Measurements from ENCODE around the gene GJD3.

The GJD3 gene

DNA sequence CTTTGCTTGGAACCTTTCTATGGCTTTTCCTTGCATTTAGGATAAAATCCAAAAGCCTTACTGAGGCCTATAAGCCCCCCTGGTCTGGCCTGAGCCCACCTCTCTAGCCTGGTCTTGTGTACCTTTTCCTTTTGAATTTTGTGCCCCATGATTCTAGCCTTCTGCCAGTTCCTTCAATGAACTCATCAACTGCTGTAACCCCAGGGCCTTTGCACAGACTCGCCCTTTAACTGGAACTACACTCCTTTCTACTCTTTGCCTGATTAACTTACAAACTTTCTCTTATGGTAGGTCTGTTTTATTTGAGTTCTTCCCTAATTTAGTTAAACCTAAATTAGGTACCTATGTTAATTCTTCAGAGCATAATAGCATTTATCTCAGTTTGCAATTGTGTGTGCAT lies 24.2 kb downstream of the GJD3 start:
- no peak for DNase-seq

DNA sequence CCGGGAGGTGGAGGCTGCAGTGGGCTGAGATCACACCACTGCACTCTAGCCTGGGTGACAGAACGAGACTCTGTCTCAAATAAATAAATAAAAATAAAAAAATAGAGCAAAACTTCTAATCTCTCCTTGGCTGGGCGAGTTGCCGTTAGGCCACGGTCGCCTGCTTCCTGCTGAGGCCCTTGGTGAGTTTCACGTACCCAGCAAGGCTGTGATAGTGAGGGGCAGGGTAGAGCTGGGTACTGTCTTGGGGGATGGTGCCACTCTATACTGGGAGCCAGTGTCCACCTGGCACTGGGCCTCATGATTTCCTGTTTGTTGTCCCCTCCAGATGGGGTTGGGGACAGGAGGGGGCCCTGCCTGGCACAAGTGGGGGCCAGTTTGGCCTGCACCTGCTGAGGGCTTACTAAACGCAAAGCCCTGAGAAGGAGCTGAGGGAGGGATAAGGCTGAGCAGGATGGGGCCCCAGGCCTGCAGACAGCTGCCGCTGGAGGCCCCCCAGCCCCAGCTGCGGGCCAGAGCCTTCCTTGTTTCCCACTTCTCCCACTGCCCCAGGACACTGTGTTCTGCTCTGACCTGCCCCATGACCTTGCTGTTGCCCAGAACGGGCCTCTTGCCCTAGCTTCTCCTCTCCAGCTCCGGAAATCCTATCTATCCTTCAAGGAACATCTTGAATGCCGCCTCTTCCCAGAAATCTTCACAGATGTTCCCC lies 25.4 kb downstream of the GJD3 start:
- DNase-seq = no peak

DNA sequence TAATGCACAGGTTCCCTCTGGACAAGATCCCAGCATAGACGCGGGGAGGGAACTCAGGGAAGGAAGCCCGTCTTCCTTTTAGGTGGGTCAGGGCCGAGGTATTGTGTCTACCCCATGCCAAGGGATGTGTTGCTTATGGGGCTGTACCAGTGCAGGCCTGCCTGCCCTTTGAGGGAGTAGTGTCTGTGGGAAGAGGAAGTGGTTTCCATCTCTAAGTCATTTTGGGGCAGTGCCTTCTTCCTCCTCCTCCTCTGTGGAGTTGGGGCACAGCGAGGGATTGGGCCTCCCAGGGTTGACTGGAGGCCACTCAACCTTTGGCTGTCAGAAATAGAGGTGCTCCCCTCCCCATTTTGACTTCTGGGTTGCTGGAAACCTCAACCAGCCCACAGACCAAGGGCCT lies 26.5 kb downstream of the GJD3 start:
- DNase-seq = no peak

DNA sequence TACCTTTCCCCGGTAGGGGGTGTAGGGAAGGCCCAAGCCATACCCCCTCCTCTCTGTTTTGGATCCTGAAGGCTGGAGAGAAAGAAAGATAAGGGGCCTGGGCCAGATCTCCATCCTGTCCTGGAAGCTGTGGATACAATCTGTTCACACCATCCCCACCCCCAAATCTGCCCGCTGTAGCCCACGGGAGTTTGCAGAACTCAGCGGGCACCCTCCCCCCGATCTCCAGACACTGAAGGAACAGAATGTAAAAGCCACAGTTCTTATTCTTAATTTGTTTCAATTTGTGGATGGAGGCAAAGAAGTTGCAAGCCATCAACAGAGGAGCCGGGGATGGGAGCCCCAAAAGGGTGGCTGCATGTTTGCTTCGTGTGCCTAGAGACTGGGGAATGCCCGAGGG lies 27.2 kb downstream of the GJD3 start:
- DNase-seq = no peak

DNA sequence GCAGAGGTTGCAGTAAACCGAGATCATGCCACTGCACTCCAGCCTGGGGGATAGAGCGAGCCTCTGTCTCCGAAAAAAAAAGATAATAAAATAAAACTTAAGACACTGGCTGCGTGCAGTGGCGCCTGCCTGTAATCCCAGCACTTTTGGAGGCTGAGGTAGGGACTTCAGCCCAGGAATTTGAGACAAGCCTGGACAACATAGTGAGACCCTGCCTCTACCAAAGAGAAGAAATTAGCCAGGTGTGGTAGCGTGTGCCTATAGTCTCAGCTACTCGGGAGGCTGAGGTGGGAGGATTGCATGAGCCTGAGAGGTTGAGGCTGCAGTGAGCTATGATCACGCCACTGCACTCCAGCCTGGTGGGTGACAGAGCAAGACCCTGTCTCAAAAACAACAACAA lies 28.9 kb downstream of the GJD3 start:
- DNase-seq = no peak

DNA sequence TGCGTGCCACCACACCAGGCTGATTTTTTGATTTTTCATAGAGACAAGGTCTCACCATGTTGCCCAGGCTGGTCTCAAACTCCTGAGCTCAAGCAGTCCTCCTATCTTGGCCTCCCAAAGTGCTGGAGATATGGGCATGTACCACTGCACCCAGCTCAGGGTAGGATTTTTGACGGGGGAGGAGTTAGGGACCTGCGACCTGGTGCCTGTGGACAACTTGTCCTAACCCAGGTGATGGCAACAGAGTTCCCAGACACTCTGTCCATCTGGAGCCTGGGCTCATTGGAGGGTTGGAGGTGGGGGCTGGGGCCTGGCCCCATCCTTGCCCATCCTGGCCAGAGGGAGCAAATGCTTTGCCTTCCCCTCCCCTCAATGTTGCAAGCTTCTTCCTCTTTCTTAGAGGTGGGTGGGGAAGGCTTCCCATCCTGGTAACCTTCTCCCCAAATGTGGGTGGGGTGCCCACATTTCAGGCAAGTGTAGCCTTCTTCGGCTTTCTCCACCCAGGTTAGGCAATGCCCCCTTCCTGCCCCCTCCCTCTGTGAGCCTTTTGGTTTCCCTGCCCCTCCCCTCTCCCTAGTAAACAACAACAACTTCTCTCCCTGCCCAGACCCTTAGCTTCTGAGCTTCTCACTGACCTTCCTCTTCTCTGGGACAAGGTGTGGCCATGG lies 30.6 kb downstream of the GJD3 start:
- DNase-seq = no peak

DNA sequence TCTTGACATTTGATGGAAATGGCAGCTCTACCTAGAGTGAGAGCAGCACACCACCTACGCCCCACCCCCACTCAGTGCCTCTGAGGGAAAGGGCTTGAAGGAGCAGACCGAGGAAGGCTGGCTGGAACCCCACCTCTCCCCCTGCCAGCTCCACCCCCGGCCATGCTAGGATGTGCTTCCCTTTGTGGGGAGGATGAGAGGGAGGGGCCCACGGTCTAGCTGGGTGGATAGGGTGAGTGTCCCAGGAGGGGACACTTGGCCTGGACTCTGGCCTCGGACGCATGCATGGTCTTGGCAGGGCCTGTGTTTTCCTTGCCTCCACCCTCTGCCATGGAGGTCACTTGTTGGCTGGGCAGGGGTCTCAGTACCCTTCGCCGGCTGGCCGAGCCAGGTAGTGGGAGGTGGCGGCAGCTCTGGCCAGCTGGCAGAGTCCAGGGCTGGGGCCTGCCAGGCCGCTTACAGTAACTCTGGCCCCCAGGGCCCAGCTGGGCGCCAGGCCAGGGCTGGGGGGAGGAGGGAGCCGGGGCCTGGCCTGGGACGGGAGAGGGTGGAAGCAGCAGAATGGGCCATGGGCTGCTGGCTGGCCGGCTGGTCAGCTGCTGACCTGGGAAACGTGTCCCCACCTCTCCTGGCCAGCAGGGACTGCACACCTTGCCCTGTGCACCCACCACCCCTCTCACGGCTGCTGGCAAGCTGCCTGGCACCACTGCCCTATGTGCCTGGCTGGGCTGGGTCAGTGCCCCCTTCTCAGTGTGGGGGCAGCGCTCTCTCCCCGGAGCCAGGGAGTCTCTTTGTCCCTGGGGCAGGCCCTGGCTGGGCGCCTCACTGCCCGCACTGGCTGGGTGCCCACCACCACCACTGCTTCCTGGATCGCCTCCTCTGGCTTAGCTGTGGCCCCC lies 32.5 kb downstream of the GJD3 start:
- no peak for DNase-seq

DNA sequence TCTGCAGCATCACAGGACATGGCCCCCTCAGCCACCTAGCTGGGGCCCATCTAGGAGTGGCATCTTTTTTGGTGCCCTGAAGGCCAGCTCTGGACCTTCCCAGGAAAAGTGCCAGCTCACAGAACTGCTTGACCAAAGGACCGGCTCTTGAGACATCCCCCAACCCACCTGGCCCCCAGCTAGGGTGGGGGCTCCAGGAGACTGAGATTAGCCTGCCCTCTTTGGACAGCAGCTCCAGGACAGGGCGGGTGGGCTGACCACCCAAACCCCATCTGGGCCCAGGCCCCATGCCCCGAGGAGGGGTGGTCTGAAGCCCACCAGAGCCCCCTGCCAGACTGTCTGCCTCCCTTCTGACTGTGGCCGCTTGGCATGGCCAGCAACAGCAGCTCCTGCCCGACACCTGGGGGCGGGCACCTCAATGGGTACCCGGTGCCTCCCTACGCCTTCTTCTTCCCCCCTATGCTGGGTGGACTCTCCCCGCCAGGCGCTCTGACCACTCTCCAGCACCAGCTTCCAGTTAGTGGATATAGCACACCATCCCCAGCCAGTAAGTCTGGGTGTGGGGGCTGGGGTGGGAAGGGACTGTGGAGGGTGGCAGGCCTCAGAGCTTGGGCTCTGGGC lies 33.6 kb downstream of the GJD3 start:
- DNase-seq = no peak

DNA sequence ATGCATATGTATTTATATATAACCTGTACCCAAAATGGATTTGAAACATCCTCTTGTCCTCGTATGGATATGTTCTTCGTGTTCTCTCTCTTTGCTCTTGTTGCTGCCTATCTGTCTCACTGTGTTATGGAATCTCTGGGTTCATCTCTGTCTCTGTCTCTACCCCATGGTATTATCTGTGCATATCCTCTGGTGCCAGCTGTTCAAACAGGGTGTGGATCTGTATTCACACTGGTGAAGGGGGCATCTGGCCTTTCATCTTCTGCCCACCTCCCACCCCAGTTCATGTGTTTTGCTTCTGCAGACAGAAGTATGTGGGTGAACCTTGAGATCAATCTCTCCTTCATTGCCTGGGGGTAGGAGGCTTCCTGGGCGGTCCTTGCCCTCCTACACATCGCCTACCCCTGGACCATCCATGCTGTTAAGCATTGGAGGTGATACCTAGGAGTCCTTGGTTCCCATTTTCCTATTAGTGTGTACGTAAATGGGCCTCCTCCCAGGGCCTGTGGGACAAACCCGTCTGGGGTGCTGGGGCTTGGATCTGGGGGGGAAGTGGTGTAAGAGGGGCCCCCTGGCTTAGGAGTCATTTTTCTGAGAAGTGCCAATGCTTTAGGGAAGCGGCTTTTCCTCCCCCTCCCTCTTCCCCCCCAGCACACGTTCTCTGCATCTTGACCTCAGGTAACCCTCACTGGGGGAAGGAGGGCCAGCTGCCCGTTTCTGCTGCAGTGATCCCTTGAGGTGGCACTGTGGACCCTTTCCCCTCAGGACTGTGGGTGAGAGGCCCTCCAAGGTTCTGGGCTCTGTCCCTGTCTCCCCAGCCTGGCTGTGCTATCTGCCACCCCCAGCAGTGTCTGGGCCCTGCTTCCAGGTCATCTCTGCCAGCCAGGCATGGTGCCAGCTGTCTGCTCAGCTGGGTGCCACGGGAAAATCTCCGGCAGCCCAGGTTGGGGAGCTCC lies 34.4 kb downstream of the GJD3 start:
- peak; percentile 40 for DNase-seq

DNA sequence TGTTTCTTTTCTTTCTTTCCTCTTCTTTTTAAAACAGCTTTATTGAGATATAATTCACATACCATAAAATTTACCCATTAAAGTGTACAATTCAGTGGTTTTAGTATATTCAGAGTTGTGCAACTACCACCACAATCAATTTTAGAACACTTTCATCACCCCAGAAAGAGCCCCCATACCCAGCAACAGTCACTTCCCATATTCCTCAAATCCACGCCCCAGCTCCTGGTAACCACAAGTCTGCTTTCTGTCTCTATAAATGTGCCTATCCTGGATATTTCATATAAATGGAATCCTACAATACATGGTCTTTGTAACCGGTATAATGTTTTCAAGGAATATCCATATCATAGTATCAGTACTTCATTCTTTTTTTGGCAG lies 36.2 kb downstream of the GJD3 start:
- DNase-seq = no peak

DNA sequence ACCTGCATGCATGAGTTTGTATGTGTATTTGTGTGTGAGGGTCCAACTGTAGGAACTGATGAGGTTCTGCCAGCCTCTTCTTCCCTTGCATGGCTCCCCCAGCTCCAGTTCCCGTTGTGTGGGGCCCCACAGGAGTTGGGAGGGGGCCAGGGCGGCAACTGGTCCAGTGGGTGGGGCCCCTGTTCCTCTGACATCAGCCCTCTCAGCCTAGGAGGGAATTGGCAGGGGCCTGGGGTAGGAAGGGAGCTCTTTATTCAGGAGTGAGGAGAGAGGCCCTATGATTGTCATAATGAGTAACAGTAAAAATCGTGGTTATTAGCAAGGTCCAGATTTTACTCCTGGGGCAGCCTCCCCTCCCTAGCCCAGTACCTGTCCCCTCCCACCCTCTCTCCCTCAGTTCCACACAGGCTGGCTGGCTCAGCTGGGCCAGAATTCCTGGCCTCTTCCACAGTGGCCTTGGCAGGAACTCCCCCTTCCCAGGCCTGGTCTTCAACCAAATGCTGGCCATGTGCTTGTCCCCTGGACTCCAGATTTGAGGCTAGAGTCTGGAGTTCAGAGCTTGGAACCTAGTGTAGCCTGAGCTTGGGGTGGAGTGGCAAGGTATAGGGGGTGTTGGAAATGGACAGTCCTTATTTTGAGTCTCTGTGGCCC lies 36.7 kb downstream of the GJD3 start:
- no peak for DNase-seq

DNA sequence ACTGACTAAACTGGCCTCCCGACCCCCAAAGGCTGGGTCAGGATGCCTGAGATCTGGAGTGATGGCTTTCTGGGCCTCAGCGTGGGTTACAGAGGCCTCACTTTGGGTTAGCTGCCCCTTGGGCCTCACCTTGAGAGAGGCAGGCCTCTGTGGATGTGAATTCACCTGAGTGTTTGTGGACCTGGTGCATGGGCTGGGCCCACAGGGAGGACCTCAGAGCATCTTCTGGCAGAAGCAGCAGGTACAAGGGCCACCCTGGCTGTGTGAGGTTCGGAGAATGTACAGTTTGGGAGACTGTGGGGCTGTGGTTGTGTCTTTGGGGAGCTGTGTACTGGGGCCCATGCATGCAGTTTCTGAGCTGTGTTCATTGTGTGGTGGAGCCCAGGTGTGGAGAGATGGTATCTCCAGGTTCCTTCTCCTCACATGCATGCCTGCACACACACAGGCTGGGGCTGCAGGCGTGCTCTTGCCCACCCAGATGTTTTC lies 37.2 kb downstream of the GJD3 start:
- no peak for DNase-seq

DNA sequence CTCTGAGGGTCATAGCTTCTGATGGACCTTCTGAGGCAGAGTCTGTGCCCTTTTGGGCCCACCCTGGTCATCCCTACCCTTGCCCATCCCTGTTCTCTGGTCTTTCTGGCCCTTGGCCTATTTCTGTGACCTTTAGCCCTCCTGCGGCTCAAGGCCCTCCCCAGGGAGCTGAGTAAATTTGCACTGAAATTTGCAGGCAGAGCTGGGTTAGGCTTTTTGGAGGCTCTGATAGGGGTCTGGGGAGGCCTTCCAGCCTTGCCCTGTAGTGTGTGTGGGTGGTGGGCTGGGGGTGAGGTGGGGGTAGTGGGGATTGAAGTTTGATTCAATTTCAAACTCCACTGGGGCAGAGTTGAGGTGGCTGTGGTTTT lies 37.7 kb downstream of the GJD3 start:
- DNase-seq = no peak

DNA sequence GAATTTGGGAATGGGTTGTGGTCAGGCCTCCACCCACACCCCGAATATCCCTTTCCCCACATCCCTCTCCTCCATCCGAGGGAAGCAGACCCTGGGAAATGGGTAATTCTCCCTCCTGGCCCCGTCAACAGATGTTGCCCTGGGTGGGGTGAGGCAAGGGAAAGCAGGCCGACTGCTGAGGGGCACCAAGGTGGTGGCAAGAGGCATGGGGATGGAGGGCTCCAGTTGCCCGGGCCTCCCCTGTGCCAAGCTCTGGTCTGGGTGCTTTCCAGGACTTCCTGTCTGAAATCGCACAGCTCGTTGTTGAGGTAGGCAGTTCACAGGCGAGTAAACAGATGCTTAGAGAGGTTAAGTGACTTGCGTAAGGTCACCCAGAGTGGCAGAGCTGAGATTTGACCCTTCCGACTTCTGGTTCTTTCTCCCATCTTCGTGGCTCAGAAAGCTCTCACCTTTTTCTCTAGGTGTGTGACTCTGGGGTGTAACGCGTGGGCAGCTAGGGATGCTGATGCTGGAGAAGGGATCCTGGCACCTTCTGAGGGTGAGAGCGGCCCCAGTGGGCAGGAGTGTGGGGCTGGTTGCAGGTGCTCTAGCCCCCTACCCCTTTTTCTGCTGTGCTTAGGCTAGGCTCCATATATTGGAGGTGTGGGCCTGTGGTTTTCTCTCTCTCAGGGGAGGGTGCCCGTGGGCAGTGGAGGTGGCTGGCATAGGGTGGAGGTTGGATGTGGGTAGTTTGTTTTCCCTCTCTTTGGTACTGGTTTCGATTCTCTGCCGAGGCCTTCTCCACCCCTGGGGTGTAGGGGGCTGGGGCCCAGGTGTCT lies 38.3 kb downstream of the GJD3 start:
- DNase-seq = no peak

DNA sequence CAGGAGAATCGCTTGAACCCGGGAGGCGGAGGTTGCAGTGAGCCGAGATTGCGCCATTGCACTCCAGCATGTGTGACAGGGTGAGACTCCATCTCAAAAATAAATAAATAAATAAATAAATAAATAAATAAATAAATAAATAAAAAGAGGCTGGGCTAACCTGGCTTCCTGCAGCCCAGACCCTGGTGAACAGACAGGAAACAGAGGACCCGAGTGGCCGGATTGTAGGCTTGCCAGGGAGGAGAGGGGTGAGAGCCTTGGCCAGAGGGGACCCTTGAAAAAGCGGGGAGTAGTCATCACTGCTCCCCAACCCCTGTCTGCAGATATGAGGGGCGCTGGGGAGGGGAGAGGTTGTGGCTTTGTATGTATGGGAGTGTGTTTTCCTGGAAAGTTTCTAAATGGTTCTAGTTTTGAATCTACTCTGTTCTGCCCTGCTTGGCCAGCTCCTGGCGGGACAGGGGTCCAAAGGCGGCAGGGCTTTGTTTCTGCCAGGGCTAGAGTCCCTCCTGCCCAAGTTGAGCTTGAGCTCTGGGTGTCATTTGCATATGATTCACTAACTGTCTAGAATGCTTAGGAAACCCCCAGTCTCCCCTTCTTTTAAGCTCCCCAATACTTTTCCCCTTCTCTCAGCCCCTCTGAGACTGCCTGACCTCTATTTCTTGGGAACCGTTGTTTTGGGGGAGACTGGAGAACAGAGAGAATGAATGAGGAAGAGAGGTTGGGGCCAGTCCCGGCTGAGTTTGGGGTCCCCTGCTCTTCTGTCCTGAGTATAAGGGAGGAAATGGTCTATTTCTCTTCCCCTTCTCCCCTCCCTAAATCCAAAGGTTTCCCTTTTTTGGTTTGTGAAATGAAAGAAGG lies 39.2 kb downstream of the GJD3 start:
- DNase-seq = no peak

DNA sequence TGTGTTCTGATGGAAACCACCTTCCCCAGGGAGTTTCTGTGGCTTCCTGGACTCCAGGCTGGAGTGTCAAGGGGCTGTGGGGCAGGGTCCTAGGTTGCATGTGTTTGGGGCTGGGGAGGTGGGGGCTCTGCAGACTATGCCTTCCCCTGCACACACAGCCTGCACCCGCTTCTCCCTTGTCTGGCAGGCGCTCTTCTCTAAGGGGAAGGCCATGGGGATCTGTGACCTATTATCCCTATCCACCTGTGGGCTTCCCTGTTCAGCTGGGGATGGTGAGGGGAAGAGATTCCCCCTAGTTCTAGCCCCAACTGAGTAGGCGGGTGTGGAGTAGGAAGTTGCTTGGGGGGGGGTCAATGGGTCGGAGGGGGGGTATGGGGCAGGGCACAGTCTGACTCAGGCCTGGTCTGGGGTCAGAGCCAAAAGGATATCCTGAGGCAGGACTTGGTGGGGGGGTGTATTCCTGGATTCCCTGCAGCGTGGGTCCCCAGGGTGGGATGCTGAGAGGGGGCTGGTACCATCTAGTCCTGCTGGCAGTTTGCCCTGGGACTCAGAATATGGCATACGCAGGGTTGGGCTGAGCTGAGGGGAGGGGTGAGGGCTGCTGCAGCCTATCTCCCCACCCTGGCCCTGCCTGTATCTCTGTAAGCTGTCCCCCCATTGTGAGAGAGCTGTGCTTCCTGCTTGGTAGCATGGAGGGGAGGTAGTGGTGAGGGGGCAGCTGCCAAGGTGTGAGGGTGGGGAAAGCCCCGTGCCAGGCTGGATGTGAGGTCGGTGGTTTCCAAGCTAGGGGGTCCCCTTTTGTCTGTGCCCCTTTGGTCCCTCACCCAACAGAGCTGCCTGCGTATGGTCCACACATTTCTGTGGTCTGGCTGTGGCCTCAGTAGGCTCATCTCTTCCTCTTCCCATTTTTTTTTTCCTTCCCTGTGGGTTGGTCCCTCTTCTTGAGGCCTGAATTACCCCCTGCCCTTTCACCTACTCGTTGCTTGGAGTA lies 40.9 kb downstream of the GJD3 start:
- no peak for DNase-seq

DNA sequence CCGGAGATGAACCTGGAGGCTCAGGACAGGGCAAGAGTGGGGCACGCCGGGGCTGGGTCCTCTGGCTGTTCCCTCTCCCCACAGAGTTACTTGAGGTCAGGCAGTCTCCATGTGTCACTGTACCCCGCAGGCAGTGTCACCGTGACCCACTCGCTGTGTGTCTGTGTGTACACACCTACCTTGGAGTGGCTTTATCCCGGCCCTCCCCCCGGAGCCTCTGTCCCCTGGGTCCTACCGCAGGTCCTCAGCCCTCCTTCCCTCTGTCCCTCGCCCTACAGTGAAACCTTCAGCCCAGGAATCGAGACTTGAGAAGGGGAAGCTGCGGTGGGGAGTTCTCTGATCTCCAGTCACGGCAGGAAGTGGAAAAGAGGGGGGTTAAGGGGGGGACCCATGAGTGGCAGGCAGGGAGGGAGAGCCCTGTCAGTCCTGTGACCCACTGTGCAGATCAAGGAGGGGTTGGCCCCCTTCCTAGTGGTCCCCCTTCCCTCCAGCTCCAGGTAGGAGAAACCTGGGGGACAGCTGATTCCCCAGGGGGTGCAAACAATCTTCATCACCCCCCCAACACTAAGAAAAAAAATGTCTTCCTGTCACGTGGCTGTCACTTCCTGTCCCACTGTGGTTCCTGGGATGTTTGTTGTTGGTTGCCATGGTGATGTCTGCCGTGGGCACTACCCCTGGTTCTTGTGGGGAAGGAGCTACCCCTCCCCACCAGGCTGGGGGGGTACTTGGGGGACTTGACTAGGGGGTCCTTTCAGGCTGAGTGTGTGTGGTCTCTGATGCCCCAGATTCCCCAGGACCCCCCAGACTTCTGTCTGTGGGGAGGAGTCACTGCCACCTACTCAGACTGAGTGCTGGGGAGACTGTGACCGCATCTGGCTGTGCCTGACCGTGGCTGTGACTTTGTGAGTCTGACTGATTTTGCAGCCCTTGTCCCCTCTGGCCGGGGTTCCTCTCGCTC lies 41.9 kb downstream of the GJD3 start:
- peak; percentile 47 for DNase-seq
